GM19467 (cell line): ENCODE results near the gene CCDC106.

Source experiments
- ATAC-seq: cut with Tn5 transposase; IDR thresholded peaks from one replicate; pipeline ENCODE4 v1.9.1; 2021; ENCODE audit warnings: mild to moderate bottlenecking, moderate library complexity; ENCODE audit not compliant: unreplicated experiment

Gene CCDC106

DNA sequence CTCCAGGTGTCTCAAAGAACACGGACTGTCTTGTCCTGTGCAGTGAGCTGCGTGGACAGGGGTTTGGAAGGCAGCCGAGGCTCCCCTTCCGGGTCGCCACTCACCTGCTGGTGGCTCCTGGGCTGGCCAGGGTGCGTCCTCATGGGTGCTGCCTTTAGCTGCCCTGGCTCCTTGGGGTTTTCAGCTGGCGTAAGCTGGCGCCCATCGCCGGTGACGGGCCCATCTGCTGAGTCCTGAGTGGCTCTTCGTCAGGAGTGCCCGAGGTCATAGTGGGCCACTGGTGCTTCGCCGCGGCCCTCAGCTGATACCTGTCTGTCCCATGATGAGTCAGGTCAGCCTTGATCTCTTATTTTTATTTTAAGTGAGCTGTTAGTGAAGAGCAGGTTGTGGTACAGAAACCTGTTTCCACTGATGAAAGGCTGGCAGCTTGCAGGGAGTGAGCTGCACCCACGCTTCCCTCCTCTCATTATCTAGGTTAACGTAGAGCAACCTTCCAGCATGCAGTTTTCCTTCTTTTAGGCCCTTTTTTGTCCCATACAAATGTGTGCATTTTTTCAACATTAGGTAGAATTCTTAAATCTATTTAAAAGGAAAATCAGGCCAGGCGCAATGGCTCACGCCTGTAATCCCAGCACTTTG lies 45.4 kb downstream of the CCDC106 start:
- no peak for ATAC-seq

DNA sequence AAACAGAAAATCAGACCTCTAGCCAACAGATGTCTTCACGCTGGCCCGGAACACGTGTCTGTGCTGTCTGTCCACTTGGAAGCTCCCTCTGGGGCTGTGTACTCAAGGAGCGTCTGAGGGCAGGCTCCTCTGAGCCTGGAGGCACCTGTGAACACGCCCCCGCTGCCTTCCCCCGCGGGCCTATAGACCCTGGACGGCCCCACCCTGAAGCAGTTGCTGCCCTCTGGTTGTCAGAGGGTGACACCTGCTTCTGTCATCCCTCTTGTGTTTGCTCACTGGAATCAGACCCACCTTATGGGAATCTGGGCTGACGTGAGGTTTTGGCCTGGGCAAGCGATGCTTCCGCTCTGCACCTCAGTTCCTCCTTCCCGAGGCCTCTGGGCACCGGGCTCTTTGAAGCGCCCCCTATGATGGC lies 46.2 kb downstream of the CCDC106 start:
- no peak for ATAC-seq

DNA sequence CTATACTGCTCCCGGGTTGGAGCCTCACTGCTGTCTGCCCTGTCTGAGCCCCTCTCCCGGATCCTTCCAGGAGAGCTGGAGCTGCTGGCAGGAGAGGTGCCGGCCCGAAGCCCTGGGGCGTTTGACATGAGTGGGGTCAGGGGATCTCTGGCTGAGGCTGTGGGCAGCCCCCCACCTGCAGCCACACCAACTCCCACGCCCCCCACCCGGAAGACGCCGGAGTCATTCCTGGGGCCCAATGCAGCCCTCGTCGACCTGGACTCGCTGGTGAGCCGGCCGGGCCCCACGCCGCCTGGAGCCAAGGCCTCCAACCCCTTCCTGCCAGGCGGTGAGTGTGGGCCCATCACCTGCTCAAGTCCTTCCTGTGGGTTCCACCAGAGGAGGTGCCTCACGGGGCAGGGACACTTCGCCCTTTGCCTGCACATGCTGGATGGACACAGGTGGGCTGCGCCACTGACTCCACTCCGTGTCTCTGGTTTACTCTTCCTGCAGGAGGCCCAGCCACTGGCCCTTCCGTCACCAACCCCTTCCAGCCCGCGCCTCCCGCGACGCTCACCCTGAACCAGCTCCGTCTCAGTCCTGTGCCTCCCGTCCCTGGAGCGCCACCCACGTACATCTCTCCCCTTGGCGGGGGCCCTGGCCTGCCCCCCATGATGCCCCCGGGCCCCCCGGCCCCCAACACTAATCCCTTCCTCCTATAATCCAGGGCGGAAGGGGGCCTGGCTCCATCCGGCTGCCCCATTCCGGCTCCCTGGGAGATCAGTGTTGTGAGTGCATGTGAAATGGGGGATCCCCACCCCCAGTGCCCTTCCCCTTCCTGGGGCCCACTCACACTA lies 46.9 kb downstream of the CCDC106 start:
- ATAC-seq = no peak

GRCh38 chr19:55695511-55696290 lies 47.7 kb downstream of the CCDC106 start:
- ATAC-seq = no peak

- no peak for ATAC-seq
Observed at GRCh38 chr19:55696301-55697068, 48.5 kb downstream of the CCDC106 start.

DNA sequence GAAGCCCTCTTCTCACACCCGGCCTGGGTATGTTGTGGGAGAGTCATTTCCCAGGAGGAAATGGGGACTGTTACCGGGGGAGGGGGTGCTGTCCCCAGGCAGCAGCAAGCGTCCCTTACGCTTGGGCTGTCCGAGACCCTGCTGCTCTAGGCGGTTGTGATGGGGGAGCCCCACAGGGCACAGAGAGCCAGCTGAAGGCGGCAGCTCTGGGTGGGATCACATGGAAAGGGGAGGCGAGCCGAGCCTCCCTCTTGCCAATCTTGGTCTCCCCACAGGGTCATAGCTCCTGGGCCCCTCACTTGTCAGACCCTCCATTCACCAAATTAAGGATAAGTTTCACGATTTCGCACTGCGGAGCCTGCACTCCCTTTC lies 49.0 kb downstream of the CCDC106 start:
- no peak for ATAC-seq

GRCh38 chr19:55697698-55698097 lies 49.7 kb downstream of the CCDC106 start:
- ATAC-seq = no peak

GRCh38 chr19:55698256-55698655 lies 50.2 kb downstream of the CCDC106 start:
- ATAC-seq = no peak

GRCh38 chr19:55699221-55699620 lies 51.2 kb downstream of the CCDC106 start:
- ATAC-seq = no peak

- no peak for ATAC-seq
Observed at GRCh38 chr19:55700813-55701212, 52.8 kb downstream of the CCDC106 start.

DNA sequence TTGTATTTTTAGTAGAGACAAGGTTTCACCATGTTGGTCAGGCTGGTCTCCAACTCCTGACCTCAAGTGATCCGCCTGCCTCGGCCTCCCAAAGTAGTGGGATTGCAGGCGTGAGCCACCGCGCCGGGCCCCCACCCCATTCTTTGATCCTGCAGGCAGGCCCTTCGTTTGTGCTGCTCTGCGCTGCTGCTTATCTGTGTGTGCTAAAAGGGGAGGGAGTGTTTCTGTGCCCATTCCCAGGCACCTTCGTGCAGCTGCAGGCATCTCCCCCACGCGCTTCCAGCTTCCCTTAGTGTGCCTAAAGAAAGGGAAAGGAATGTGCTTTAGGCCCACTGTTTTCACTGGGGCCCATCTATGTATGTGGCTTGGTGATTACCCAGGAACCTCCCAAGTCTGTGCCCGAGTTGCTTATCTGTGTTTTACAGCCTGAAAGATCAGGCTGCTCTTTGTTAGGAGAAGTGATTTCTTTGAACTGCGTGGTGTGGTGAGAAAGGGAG lies 54.2 kb downstream of the CCDC106 start:
- no peak for ATAC-seq
